GM12878 (cell line): ENCODE results near the gene KIRREL1. TPM values are rescaled to one million over a fixed set of nuclear protein-coding genes. Genes with fewer than 3 reads are reported as not detected.

ENCODE experiments used
- ATAC-seq: fragments of 200-7000 bp; cut with Tn5 transposase; 3 replicates; pipeline ENCODE4 v1.9.1; 2020; ENCODE audit warnings: mild to moderate bottlenecking, moderate library complexity
- BruUV-seq: library from RNA; stranded (reverse); fragments of 400-500 nt; replicated peaks from 2 replicates; lab custom pipeline; 2021; lab: Mats Ljungman, UMichigan
- CTCF ChIA-PET: fragments of 300-600 bp; sonication (Branson Sonifier 250); formaldehyde crosslinking; extraction: SDS; loops from one replicate; lab custom pipeline; 2021; ENCODE audit warnings: inconsistent platforms; lab: Yijun Ruan, JAX
- POLR2A ChIA-PET: fragments of 350-600 bp; formaldehyde crosslinking; extraction: SDS; loops from one replicate; lab custom pipeline; 2021; ENCODE audit warnings: inconsistent platforms; lab: Charles Lee
- RAD21 ChIA-PET: fragments of 300-600 bp; sonication (Branson Sonifier 250); formaldehyde crosslinking; loops from one replicate; lab custom pipeline; 2023; ENCODE audit warnings: antibody characterized with exemption; ENCODE audit not compliant: unreplicated experiment; lab: Charles Lee
- SMC1A ChIA-PET: fragments of 300-600 bp; sonication (Branson Sonifier 250); formaldehyde crosslinking; loops from one replicate; lab custom pipeline; 2023; ENCODE audit not compliant: unreplicated experiment, uncharacterized antibody; lab: Charles Lee
- DNase-seq: peaks from one replicate; pipeline ENCODE4 v3.0.0-alpha.2; 2011; ENCODE audit warnings: low read depth, low spot score
- FAIRE-seq: peaks from 3 replicates; lab custom pipeline; 2011; peaks lifted over from hg19 to GRCh38; lab: Jason Lieb, UNC
- H2AFZ ChIP-seq: 2 replicates; pipeline ENCODE4 v1.6.0; 2011; ENCODE audit warnings: low read depth, low read length, control low read depth; ENCODE audit not compliant: control insufficient read depth
- H3K27ac ChIP-seq: 2 replicates; pipeline ENCODE4 v1.5.1; 2011; ENCODE audit warnings: control low read depth; ENCODE audit not compliant: control insufficient read depth, insufficient read depth
- H3K27me3 ChIP-seq, 2 experiments: replicated peaks in 1 of 2; 2 replicates each; pipeline versions ENCODE4 v1.6.0 to v1.6.1; 2011; ENCODE audit warnings: low read length in 1 of 2; ENCODE audit not compliant: control insufficient read depth in 2 of 2, insufficient read depth in 2 of 2
- H3K36me3 ChIP-seq, 2 experiments: 2 replicates each; pipeline ENCODE4 v1.5.1; 2011; ENCODE audit warnings: low read length in 1 of 2; ENCODE audit not compliant: control insufficient read depth in 2 of 2, insufficient read depth in 2 of 2
- H3K4me1 ChIP-seq: 2 replicates; pipeline ENCODE4 v1.6.1; 2011; ENCODE audit warnings: mild to moderate bottlenecking, low read length, moderate library complexity, mixed read lengths; ENCODE audit not compliant: control insufficient read depth, insufficient read depth
- H3K4me2 ChIP-seq: 2 replicates; pipeline ENCODE4 v1.6.0; 2011; ENCODE audit warnings: control low read depth; ENCODE audit not compliant: control insufficient read depth, insufficient read depth
- H3K4me3 ChIP-seq: fragments of 200-600 bp; sonication (generic); 2 replicates; pipeline ENCODE4 v1.5.1; 2016
- H3K79me2 ChIP-seq: 2 replicates; pipeline ENCODE4 v1.6.0; 2011; ENCODE audit warnings: low read length; ENCODE audit not compliant: control insufficient read depth, insufficient read depth
- H3K9ac ChIP-seq: 2 replicates; pipeline ENCODE4 v1.8.0; 2011; ENCODE audit warnings: low read length, control low read depth, mixed read lengths; ENCODE audit not compliant: control insufficient read depth, insufficient read depth
- H3K9me3 ChIP-seq: replicated peaks from 3 replicates; pipeline ENCODE4 v1.5.1; 2011; ENCODE audit warnings: mild to moderate bottlenecking, low read length; ENCODE audit not compliant: control insufficient read depth, insufficient read depth
- H4K20me1 ChIP-seq: 2 replicates; pipeline ENCODE4 v1.6.0; 2011; ENCODE audit not compliant: control insufficient read depth, insufficient read depth
- BCLAF1 ChIP-seq: fragments of 450-650 bp; IDR thresholded peaks from 2 replicates; pipeline ENCODE4 v1.6.1; 2017; ENCODE audit warnings: antibody characterized with exemption, mild to moderate bottlenecking, moderate library complexity
- BRCA1 ChIP-seq: IDR thresholded peaks from 2 replicates; pipeline ENCODE4 v1.6.1; 2011; ENCODE audit warnings: low read depth, low read length, improper control_type of control experiment
- CHD1 ChIP-seq: IDR thresholded peaks from 2 replicates; pipeline ENCODE4 v1.6.1; 2012; ENCODE audit warnings: low read depth, low read length, improper control_type of control experiment
- EGR1 ChIP-seq, 2 experiments: IDR thresholded peaks; 1 replicate in 1 of 2; 2 replicates in 1 of 2; pipeline ENCODE4 v1.6.1; 2011 to 2012; ENCODE audit warnings: low read depth in 2 of 2, low read length in 2 of 2, borderline replicate concordance in 1 of 2, mild to moderate bottlenecking in 1 of 2, moderate library complexity in 1 of 2
- FOS ChIP-seq: IDR thresholded peaks from 3 replicates; pipeline ENCODE4 v1.6.1; 2011; ENCODE audit warnings: borderline replicate concordance; ENCODE audit not compliant: insufficient read length; ENCODE audit errors: extremely low read depth
- HCFC1 ChIP-seq: fragments of 150-350 bp; IDR thresholded peaks from 2 replicates; pipeline ENCODE4 v1.6.1; 2014; ENCODE audit warnings: low read length
- PML ChIP-seq: IDR thresholded peaks from 2 replicates; pipeline ENCODE4 v1.6.1; 2012; ENCODE audit warnings: low read length, inconsistent platforms
- REST ChIP-seq: IDR thresholded peaks from 2 replicates; pipeline ENCODE4 v1.6.1; 2012; ENCODE audit warnings: mild to moderate bottlenecking, low read depth, low read length
- SIX5 ChIP-seq: IDR thresholded peaks from 2 replicates; pipeline ENCODE4 v1.6.1; 2011; ENCODE audit warnings: mild to moderate bottlenecking, low read depth, low read length, moderate library complexity; ENCODE audit not compliant: severe bottlenecking
- TARDBP ChIP-seq: IDR thresholded peaks from 2 replicates; pipeline ENCODE4 v1.6.1; 2016; ENCODE audit warnings: borderline replicate concordance
- USF1 ChIP-seq: IDR thresholded peaks from 2 replicates; pipeline ENCODE4 v1.6.1; 2011; ENCODE audit warnings: borderline replicate concordance, low read depth, mild to moderate bottlenecking, moderate library complexity, mixed read lengths, low read length; ENCODE audit not compliant: insufficient read depth; ENCODE audit errors: extremely low read length
- YBX1 ChIP-seq: fragments of 450-650 bp; IDR thresholded peaks from 2 replicates; pipeline ENCODE4 v1.6.1; 2016; ENCODE audit warnings: antibody characterized with exemption
- ZBTB33 ChIP-seq: fragments of 450-650 bp; IDR thresholded peaks from 2 replicates; pipeline ENCODE4 v1.6.1; 2017; ENCODE audit warnings: mild to moderate bottlenecking
- WGBS: methylation state at CpG from one replicate; pipeline ENCODE4 v1.1.6; 2016; ENCODE audit warnings: low lambda C conversion rate; ENCODE audit not compliant: insufficient replicate concordance, insufficient coverage; ENCODE audit errors: missing lambda C conversion rate; 5-methylcytosine and 5-hydroxymethylcytosine counted together
- in situ Hi-C: fragments of 300-500 bp; cut with MboI; formaldehyde crosslinking; loops from 9 replicates; pipeline ENCODE4 v1.14.3; 2018; ENCODE audit warnings: mixed read lengths
- intact Hi-C: fragments of 100-400 bp; cut with micrococcal nuclease; formaldehyde crosslinking; loops from one replicate; pipeline ENCODE4 v1.14.2; 2022; ENCODE audit not compliant: unreplicated experiment
- polyA plus RNA-seq, 11 experiments: library from polyadenylated mRNA; depleted of rRNA in 4 of 11; unstranded in 6 of 11; stranded (reverse) in 5 of 11; fragments of >200 nt; fragmentation: Nextera tagmentation in 4 of 11; fragmentation: Illumina TruSeq in 1 of 11; extraction: Ambion mirVana in 4 of 11; extraction: Trizol in 1 of 11; gene quantifications; 1 replicate in 1 of 11; 2 replicates in 10 of 11; pipeline versions ENCODE4 v1.2.1 to v1.2.3, GENCODE V29; 2011 to 2016; ENCODE audit warnings: inconsistent platforms in 2 of 11, missing spikeins in 2 of 11, low read depth in 1 of 11
- total RNA-seq, 4 experiments: library from RNA; depleted of rRNA in 3 of 4; stranded (reverse); fragments of >200 nt in 3 of 4; fragmentation: Illumina TruSeq in 1 of 4; extraction: Trizol in 1 of 4; gene quantifications; 2 replicates each; pipeline versions ENCODE4 v1.2.1 to v1.2.3, GENCODE V29; 2013 to 2021

Gene KIRREL1
- total and polyA plus RNA-seq, 10 of the 15 experiments (the other 5 are each of a cell fraction or from before 2014, with no cell fraction given), result 0.15 TPM; not detected in 9

- in situ Hi-C loops (no loop called here), intact Hi-C loops (no loop called here)
- POLR2A ChIA-PET, result no interaction called here
- 20% methylated on average over 2 of the region's 2 CpGs for WGBS
- Histone ChIP-seq H3K27me3 (peaks cover 0 to 2% of the 10 kb centered on the region in 2 experiments; a peak in 1 of 4 replicates), H3K9me3 (no peaks in the 10 kb centered on the region), H2AFZ (no peak overlapping the region), H3K36me3 (no peaks in the 10 kb centered on the region), H3K4me2 (no peak overlapping the region), H3K27ac (no peak overlapping the region), H3K9ac (no peak overlapping the region), H4K20me1 (no peaks in the 10 kb centered on the region), H3K4me1 (no peaks in the 10 kb centered on the region), H3K79me2 (no peaks in the 10 kb centered on the region), H3K4me3 (no peak overlapping the region)
- no peak for DNase-seq
- CTCF ChIA-PET, result no interaction called here
- SMC1A ChIA-PET, result no interaction called here
- no peak for ATAC-seq
- FAIRE-seq, result no peak
- no TSS peak for BruUV-seq
- RAD21 ChIA-PET, result no interaction called here
- TF ChIP-seq BRCA1, result no peak
- no peak for TF ChIP-seq EGR1 (IDR thresholded peaks at IDR 0.05; ENCODE audit: borderline replicate concordance in 1 of 2, low read depth in 2 of 2, low read length in 2 of 2)
- TF ChIP-seq REST, result no peak
- TF ChIP-seq BCLAF1, result no peak
- TF ChIP-seq USF1, result no peak
- TF ChIP-seq TARDBP, result no peak
- TF ChIP-seq CHD1, result no peak
- no peak for TF ChIP-seq PML
- no peak for TF ChIP-seq HCFC1
- no peak for TF ChIP-seq ZBTB33
- no peak for TF ChIP-seq YBX1
- TF ChIP-seq FOS, result no peak
- no peak for TF ChIP-seq SIX5
Measured at GRCh38 chr1:158027508-158027907, 34.1 kb downstream of the KIRREL1 start.
